Fibroblast of lung (primary cell): ENCODE results near the gene COL4A2. TPM values are rescaled to one million over a fixed set of nuclear protein-coding genes. Genes with fewer than 3 reads are reported as not detected.

Experiments used
- DNase-seq, 2 donors: peaks; one replicate each; pipeline versions ENCODE4 v3.0.0 to v3.0.0-alpha.2; 2010; ENCODE audit warnings: low read depth in 2 of 2
- H2AFZ ChIP-seq: 2 replicates; pipeline ENCODE4 v1.5.1; 2012; ENCODE audit warnings: low read length, control low read depth, inconsistent platforms
- H3K27ac ChIP-seq: 2 replicates; pipeline ENCODE4 v1.5.1; 2011; ENCODE audit warnings: low read length, control low read depth; ENCODE audit not compliant: insufficient read depth
- H3K27me3 ChIP-seq: 2 replicates; pipeline ENCODE4 v1.5.1; 2011; ENCODE audit warnings: mild to moderate bottlenecking, low read length; ENCODE audit not compliant: control insufficient read depth, insufficient read depth
- H3K36me3 ChIP-seq: 2 replicates; pipeline ENCODE4 v1.5.1; 2011; ENCODE audit warnings: low read length; ENCODE audit not compliant: control insufficient read depth, insufficient read depth
- H3K4me1 ChIP-seq: 2 replicates; pipeline ENCODE4 v1.5.1; 2011; ENCODE audit warnings: low read length; ENCODE audit not compliant: control insufficient read depth, insufficient read depth; ENCODE audit errors: extremely low read depth
- H3K4me2 ChIP-seq: 2 replicates; pipeline ENCODE4 v1.5.1; 2011; ENCODE audit warnings: low read length, control low read depth; ENCODE audit not compliant: insufficient read depth; ENCODE audit errors: extremely low read depth
- H3K4me3 ChIP-seq, 4 experiments: fragments of 200-600 bp in 1 of 4; sonication (generic) in 1 of 4; replicated peaks in 1 of 4; 2 replicates each; pipeline ENCODE4 v1.5.1; 2011 to 2016; ENCODE audit warnings: low read length in 4 of 4, low read depth in 3 of 4, mild to moderate bottlenecking in 3 of 4, control low read depth in 2 of 4, inconsistent platforms in 1 of 4, mixed read lengths in 1 of 4; ENCODE audit not compliant: insufficient read depth in 1 of 4; ENCODE audit errors: control extremely low read depth in 1 of 4
- H3K79me2 ChIP-seq: 2 replicates; pipeline ENCODE4 v1.5.1; 2012; ENCODE audit warnings: mild to moderate bottlenecking, low read length, inconsistent platforms; ENCODE audit not compliant: control insufficient read depth, insufficient read depth
- H3K9ac ChIP-seq: 2 replicates; pipeline ENCODE4 v1.5.1; 2011; ENCODE audit warnings: mild to moderate bottlenecking, low read length, control low read depth; ENCODE audit not compliant: insufficient read depth
- H3K9me3 ChIP-seq: 2 replicates; pipeline ENCODE4 v1.5.1; 2012; ENCODE audit warnings: low read depth, low read length; ENCODE audit not compliant: control insufficient read depth, insufficient read depth
- H4K20me1 ChIP-seq: 2 replicates; pipeline ENCODE4 v1.5.1; 2011; ENCODE audit warnings: low read length; ENCODE audit not compliant: control insufficient read depth, insufficient read depth; ENCODE audit errors: extremely low read depth
- CTCF ChIP-seq, 2 donors: IDR thresholded peaks in 1 of 2; conservative IDR thresholded peaks in 1 of 2; 1 replicate in 1 of 2; 2 replicates in 1 of 2; pipeline ENCODE4 v1.5.1; 2011 to 2012; ENCODE audit warnings: low read length in 2 of 2, control low read depth in 1 of 2, inconsistent platforms in 1 of 2, low read depth in 1 of 2, mild to moderate bottlenecking in 1 of 2
- EZH2 ChIP-seq: IDR thresholded peaks from 2 replicates; pipeline ENCODE4 v1.5.1; 2012; ENCODE audit warnings: low read length, control low read depth, mild to moderate bottlenecking; ENCODE audit errors: missing control alignments
- polyA plus RNA-seq, 2 donors: library from polyadenylated mRNA; depleted of rRNA in 1 of 2; stranded (reverse) in 1 of 2; unstranded in 1 of 2; fragments of >200 nt; gene quantifications; 2 replicates each; pipeline ENCODE4 v1.2.1, GENCODE V29; 2011 to 2012; ENCODE audit warnings: missing spikeins in 1 of 2
- total RNA-seq: library from RNA; depleted of rRNA; stranded (reverse); fragments of >200 nt; gene quantifications from 2 replicates; pipeline ENCODE4 v1.2.1, GENCODE V29; 2014

Gene COL4A2
- total and polyA plus RNA-seq, 2 donors (not counting 1 experiment from before 2014, with no cell fraction given) = 93.1 to 463 TPM

DNA sequence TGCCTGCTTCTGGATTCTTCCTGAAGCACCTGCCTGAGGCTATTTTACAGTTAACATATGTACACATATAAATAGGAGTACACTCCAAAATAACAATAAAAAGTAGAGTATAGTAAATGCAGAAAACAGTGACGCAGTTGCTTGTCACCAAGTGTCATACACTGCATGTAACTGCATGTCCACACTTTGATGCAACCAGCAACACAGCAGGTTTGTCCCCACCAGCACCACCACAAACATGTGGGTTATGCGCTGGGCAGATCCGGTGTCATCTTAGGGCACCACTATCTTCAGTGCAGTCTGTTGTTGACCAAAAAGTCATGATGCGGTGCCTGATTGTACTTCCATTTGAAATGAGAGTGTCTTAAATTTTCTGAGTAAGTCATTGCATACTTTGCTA, 51.3 kb downstream of the COL4A2 start:
- Histone ChIP-seq H4K20me1 (no peaks in the 10 kb centered on the region), H3K79me2 (peaks cover 8% of the 10 kb centered on the region), H3K36me3 (peaks cover 1% of the 10 kb centered on the region), H3K4me2 (no peak overlapping the region), H3K27me3 (no peaks in the 10 kb centered on the region), H3K9ac (no peak overlapping the region), H3K9me3 (no peaks in the 10 kb centered on the region), H3K4me3 (no peak overlapping the region), H3K27ac (peak overlapping the region; percentile 10), H2AFZ (no peak overlapping the region), H3K4me1 (peaks cover 12% of the 10 kb centered on the region)
- no peak for DNase-seq
- no peak for TF ChIP-seq CTCF (conservative IDR thresholded peaks at IDR 0.05 in 1 of 2, IDR thresholded peaks at IDR 0.05 in 1 of 2; ENCODE audit: low read depth in 1 of 2, low read length in 2 of 2)
- no peak for TF ChIP-seq EZH2

DNA sequence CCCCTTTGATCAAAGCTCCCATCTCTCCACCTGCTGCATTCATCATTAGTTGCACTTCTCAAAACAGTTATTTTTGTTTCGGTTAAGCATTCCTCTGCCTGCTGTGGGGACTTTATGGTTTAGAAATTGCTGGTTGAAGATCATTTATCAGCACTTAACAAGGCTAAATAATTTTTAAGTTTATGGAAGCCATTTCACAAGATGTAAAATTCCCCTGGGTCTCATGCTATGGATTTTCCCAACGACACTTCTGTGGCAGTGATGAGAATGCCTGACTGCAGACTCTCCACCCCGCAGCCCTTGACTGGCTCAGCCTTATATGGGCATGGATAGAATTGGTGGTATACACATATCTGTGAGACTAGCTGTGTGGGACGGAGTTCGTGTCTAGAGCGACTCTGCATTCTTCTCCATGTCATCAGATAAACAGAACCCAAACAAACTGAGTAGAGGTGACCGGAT, 52.8 kb downstream of the COL4A2 start:
- H2AFZ ChIP-seq = no peak overlapping the region
- no peak overlapping the region for H3K9ac ChIP-seq
- no peaks in the 10 kb centered on the region for H4K20me1 ChIP-seq
- TF ChIP-seq EZH2 = no peak
- TF ChIP-seq CTCF (conservative IDR thresholded peaks at IDR 0.05 in 1 of 2, IDR thresholded peaks at IDR 0.05 in 1 of 2; ENCODE audit: low read depth in 1 of 2, low read length in 2 of 2) = no peak
- no peak overlapping the region for H3K4me3 ChIP-seq
- no peaks in the 10 kb centered on the region for H3K27me3 ChIP-seq
- peaks cover 6% of the 10 kb centered on the region for H3K79me2 ChIP-seq
- peak overlapping the region; percentile 58 for H3K27ac ChIP-seq
- DNase-seq = peak; percentile 64 to 73
- H3K9me3 ChIP-seq = no peaks in the 10 kb centered on the region
- peaks cover 1% of the 10 kb centered on the region for H3K36me3 ChIP-seq
- H3K4me1 ChIP-seq = peaks cover 12% of the 10 kb centered on the region
- H3K4me2 ChIP-seq = no peak overlapping the region

DNA sequence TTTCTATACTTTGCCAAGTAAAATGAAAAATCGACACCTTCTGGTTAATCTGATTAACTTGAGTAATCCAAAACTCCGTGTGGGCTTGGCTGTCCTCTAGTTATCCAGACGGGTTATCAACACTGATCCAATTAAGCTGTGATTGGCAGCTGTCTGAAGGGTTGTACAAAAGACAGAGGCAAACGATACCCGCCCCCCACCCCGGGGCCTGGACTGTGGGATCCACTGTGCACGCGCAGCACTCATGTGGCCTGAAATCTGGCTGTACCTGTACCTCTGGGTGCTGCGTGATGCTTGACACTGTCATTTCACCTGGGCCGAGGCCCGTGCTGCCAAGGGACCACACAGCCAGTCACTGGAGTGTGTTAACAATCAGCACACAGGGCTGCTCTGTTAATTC, 53.5 kb downstream of the COL4A2 start:
- H3K27ac ChIP-seq = peak overlapping the region; percentile 58
- H3K27me3 ChIP-seq = no peaks in the 10 kb centered on the region
- H4K20me1 ChIP-seq = no peaks in the 10 kb centered on the region
- H3K9me3 ChIP-seq = no peaks in the 10 kb centered on the region
- H3K36me3 ChIP-seq = peaks cover 1% of the 10 kb centered on the region
- H3K9ac ChIP-seq = peak overlapping the region; percentile 54
- H2AFZ ChIP-seq = no peak overlapping the region
- H3K79me2 ChIP-seq = peaks cover 3% of the 10 kb centered on the region
- DNase-seq = no peak
- TF ChIP-seq EZH2 = no peak
- no peak for TF ChIP-seq CTCF (conservative IDR thresholded peaks at IDR 0.05 in 1 of 2, IDR thresholded peaks at IDR 0.05 in 1 of 2; ENCODE audit: low read depth in 1 of 2, low read length in 2 of 2)
- H3K4me2 ChIP-seq = no peak overlapping the region
- H3K4me3 ChIP-seq = no peak overlapping the region
- peaks cover 12% of the 10 kb centered on the region for H3K4me1 ChIP-seq
